C4-2B (cell line): ENCODE measurements around the gene FAM24A.
A peak's percentile ranks its signal among the peaks of the same experiment; 100 is the strongest.

Experiments
- H3K27ac ChIP-seq: fragments of 450-650 bp; 2 replicates; pipeline ENCODE4 v1.5.1; 2017
- CTCF ChIP-seq: fragments of 450-650 bp; conservative IDR thresholded peaks from 2 replicates; pipeline ENCODE4 v1.5.1; 2017; ENCODE audit warnings: mild to moderate bottlenecking
- ZFX ChIP-seq: fragments of 450-650 bp; IDR thresholded peaks from 2 replicates; pipeline ENCODE4 v1.6.1; 2017

FAM24A gene

DNA sequence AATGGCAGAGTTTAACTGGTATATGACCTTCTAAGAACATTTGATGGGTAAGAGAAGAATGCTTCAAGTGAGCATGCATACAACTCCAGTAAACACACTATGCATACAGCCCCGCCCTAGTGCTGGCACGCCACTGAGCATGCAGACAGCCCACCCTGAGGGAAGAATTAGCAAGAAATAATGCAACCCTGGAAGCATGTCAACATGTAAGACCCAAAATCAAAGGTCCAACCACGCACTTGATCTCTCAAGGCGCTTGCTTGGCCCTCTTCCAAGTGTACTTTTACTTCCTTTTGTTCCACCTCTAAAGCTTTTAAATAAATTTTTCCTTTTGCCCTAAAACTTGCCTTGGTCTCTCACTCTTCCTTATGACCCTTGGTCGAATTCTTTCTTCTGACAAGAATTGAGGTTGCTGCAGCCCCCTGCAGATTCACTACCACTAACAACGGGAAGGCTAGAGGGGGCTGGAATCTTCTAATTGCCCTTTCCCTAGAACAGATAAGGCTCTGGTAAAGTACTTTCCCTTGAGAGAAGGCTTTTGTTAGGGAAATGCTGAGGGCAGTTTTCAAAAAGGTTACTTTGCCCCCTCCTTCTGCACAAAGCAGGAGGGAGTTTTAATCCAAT, 34.5 kb upstream of the FAM24A start:
- no peak for TF ChIP-seq CTCF
- no peak for TF ChIP-seq ZFX
- H3K27ac ChIP-seq: no peak overlapping the region

DNA sequence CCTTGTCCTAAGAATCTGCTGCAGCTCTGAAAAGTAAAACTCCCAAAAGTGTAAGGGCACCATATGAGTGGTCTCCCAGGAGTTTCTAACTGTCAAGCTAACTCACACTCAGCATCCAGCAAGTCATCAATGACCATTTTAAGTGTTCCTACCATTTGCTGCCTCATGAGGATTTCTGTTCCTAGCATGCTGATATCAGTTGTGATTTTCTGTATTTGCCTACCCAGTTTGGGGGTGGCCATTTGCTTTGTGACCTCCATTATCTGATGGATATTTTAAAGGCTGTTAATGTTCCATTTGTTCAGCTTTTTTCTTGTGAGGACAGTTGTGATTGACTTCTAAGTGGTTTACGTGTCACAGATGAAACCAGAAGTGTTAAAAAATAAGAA, 33.9 kb upstream of the FAM24A start:
- TF ChIP-seq CTCF (no peak), ZFX (no peak)
- H3K27ac ChIP-seq: no peak overlapping the region

GRCh38 chr10:122877264-122877663, 33.1 kb upstream of the FAM24A start:
- TF ChIP-seq CTCF: no peak
- TF ChIP-seq ZFX: no peak
- no peak overlapping the region for H3K27ac ChIP-seq

GRCh38 chr10:122878799-122879338, 31.5 kb upstream of the FAM24A start:
- peak overlapping the region; percentile 90 for H3K27ac ChIP-seq
- TF ChIP-seq ZFX (peak; percentile 20; the same call in 1 of the 2 replicates), CTCF (no peak)

DNA sequence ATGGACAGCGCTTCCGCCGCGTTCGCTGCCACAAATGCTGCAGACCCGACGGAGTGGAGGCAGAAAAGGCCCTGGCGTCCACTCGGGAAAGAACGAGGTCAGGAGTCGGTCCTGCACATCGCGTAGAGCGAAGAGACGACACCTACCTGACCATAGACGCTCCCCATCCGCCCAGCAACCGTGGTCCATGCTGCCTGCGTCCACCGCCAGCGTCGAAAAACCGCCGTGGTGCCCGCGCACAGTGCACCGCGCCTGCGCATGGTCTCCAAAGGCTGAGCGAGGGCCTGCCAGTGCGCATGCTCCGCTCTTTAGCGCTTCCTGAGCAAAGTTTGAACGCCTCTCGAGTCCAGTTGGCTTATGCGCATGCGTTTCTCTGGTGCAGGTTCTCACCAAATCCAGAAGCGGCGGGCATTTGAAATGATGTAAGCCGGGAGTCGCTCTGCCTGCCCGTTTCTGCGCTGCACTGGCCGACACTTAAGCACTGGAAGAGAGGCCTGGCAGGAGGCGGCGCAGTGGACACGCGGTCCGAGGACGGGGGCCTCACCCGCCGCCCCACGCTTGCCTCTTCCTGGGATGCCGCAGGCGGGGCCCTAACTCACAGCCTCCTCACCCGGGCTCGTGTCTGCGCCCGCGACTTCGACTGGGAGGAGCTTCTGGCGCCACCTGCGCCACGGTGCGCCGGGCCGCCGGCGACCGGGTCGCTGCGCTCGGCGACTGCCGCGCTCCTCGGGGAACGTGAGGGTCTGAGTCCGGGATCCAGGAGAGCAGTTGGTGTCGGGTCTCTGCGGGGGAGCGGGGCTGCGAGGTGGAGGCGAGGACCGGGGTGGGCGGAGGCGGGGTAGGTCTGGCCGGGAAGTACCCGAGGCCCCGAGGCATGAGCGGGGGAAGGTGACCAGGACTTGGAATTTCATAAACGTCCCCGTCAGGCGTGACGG, 30.8 kb upstream of the FAM24A start, which contains the start of gene FAM24B:
TSS of gene FAM24B (minus strand) at position 243 of the 935 bp plus-strand sequence. CDS start 29,066 bp downstream, outside the sequence.
- TF ChIP-seq ZFX: peak; percentile 67
- TF ChIP-seq CTCF: no peak; the same call in 1 of the 2 replicates
- peak within 1 kb of the TSS; percentile 90 for H3K27ac ChIP-seq

GRCh38 chr10:122882766-122883165, 27.6 kb upstream of the FAM24A start:
- H3K27ac ChIP-seq: no peak overlapping the region
- no peak for TF ChIP-seq ZFX
- no peak for TF ChIP-seq CTCF

GRCh38 chr10:122884166-122884565, 26.2 kb upstream of the FAM24A start:
- TF ChIP-seq CTCF: no peak
- no peak for TF ChIP-seq ZFX
- no peak overlapping the region for H3K27ac ChIP-seq
